SU-DHL-6 (cell line): Measurements from ENCODE around the gene ROS1.

ENCODE experiments used
- H2AFZ ChIP-seq: fragments of 200-600 bp; sonication (generic); 2 replicates; pipeline ENCODE4 v1.6.1; 2014; ENCODE audit warnings: low read depth, mild to moderate bottlenecking, moderate library complexity, mixed read lengths, antibody characterized with exemption, low read length; ENCODE audit not compliant: severe bottlenecking
- H3F3A ChIP-seq: fragments of 200-600 bp; shearing (Covaris generic); 2 replicates; pipeline ENCODE4 v1.6.0; 2016; ENCODE audit warnings: antibody characterized with exemption, mild to moderate bottlenecking; ENCODE audit not compliant: insufficient read depth
- H3K27ac ChIP-seq: fragments of 200-600 bp; sonication (generic); 2 replicates; pipeline ENCODE4 v1.5.1; 2016; ENCODE audit warnings: low read depth, mild to moderate bottlenecking, low read length, moderate library complexity, mixed read lengths
- H3K27me3 ChIP-seq: fragments of 200-600 bp; sonication (generic), shearing (Covaris generic); 2 replicates; pipeline ENCODE4 v1.6.0; 2014; ENCODE audit warnings: mild to moderate bottlenecking, low read length
- H3K36me3 ChIP-seq: fragments of 200-600 bp; sonication (generic); 2 replicates; pipeline ENCODE4 v1.6.1; 2014; ENCODE audit warnings: mild to moderate bottlenecking, low read length, mixed read lengths
- H3K4me2 ChIP-seq: fragments of 300-600, 200-600 bp; shearing (Covaris generic), sonication (generic); 2 replicates; pipeline ENCODE4 v1.6.0; 2014; ENCODE audit warnings: low read length, low read depth, mild to moderate bottlenecking; ENCODE audit not compliant: poor library complexity, severe bottlenecking
- H3K4me3 ChIP-seq: fragments of 200-600 bp; sonication (generic); 2 replicates; pipeline ENCODE4 v1.5.1; 2014; ENCODE audit warnings: antibody characterized with exemption, low read length, mild to moderate bottlenecking, mixed read lengths; ENCODE audit not compliant: insufficient read depth, poor library complexity, severe bottlenecking
- H3K79me2 ChIP-seq: fragments of 200-600 bp; sonication (generic); 2 replicates; pipeline ENCODE4 v1.6.1; 2014; ENCODE audit warnings: mild to moderate bottlenecking, low read length, moderate library complexity; ENCODE audit not compliant: insufficient read depth
- H3K9ac ChIP-seq: fragments of 200-600 bp; sonication (generic); 2 replicates; pipeline ENCODE4 v1.7.0; 2014; ENCODE audit warnings: mild to moderate bottlenecking, low read length
- H3K9me2 ChIP-seq: fragments of 200-600 bp; sonication (generic); replicated peaks from 2 replicates; pipeline ENCODE4 v1.6.1; 2014; ENCODE audit warnings: low read length; ENCODE audit not compliant: insufficient read depth
- H3K9me3 ChIP-seq: fragments of 200-600 bp; sonication (generic); 2 replicates; pipeline ENCODE4 v1.6.1; 2014; ENCODE audit warnings: low read length, mixed read lengths; ENCODE audit not compliant: insufficient read depth
- H4K20me1 ChIP-seq: fragments of 200-600 bp; sonication (generic); 2 replicates; pipeline ENCODE4 v1.6.1; 2014; ENCODE audit warnings: low read depth, mild to moderate bottlenecking, antibody characterized with exemption, low read length, moderate library complexity, mixed read lengths
- EZH2phosphoT487 ChIP-seq: fragments of 200-600 bp; sonication (generic), shearing (Covaris generic); conservative IDR thresholded peaks from 2 replicates; pipeline ENCODE4 v1.6.1; 2018; ENCODE audit warnings: mild to moderate bottlenecking, antibody characterized with exemption, low read length, moderate library complexity, mixed read lengths
- TF ChIP-seq, protein P1 (sequence below): fragments of 200-600 bp; sonication (generic); IDR thresholded peaks from one replicate; pipeline ENCODE4 v1.5.1; 2017; ENCODE audit warnings: antibody characterized with exemption, mild to moderate bottlenecking, low read length, moderate library complexity; ENCODE audit not compliant: insufficient read depth, poor library complexity, severe bottlenecking

Gene ROS1

DNA sequence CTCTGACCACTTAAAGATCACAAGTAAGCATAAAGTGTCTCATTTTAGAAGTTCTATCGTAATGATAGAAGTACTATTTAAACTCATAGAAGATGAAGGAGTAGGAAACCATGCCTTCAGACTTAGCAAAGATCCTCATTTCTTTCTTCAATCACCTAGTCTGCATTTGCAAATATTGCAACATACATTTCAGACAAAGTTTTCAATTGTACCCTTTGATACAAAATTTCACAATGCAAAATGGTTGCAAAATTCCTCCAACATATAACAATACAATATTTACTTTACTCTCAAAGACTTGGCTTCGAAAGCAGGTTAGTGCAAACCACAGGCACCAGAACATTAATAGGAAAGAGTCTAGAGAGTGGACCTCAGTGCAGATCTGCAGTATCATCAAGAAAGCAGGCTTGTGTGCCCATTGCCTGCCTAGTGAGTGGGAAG is 16.1 kb upstream of the ROS1 start:
- Histone ChIP-seq H3K9me3 (no peaks in the 10 kb centered on the region), H3K79me2 (no peaks in the 10 kb centered on the region), H3K4me2 (no peak overlapping the region), H3K27me3 (no peaks in the 10 kb centered on the region), H3K9me2 (no peaks in the 10 kb centered on the region), H3K9ac (no peak overlapping the region), H3K4me3 (no peak overlapping the region), H2AFZ (no peak overlapping the region), H4K20me1 (no peaks in the 10 kb centered on the region), H3F3A (no peaks in the 10 kb centered on the region), H3K27ac (no peak overlapping the region), H3K36me3 (no peaks in the 10 kb centered on the region)
- no peak for TF ChIP-seq EZH2phosphoT487
- TF ChIP-seq, protein P1, sequence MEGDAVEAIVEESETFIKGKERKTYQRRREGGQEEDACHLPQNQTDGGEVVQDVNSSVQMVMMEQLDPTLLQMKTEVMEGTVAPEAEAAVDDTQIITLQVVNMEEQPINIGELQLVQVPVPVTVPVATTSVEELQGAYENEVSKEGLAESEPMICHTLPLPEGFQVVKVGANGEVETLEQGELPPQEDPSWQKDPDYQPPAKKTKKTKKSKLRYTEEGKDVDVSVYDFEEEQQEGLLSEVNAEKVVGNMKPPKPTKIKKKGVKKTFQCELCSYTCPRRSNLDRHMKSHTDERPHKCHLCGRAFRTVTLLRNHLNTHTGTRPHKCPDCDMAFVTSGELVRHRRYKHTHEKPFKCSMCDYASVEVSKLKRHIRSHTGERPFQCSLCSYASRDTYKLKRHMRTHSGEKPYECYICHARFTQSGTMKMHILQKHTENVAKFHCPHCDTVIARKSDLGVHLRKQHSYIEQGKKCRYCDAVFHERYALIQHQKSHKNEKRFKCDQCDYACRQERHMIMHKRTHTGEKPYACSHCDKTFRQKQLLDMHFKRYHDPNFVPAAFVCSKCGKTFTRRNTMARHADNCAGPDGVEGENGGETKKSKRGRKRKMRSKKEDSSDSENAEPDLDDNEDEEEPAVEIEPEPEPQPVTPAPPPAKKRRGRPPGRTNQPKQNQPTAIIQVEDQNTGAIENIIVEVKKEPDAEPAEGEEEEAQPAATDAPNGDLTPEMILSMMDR, result no peak

- Histone ChIP-seq H3K79me2 (no peaks in the 10 kb centered on the region), H4K20me1 (no peaks in the 10 kb centered on the region), H3K27ac (no peak overlapping the region), H3K4me2 (no peak overlapping the region), H3K9me3 (no peaks in the 10 kb centered on the region), H3K4me3 (no peak overlapping the region), H3F3A (no peaks in the 10 kb centered on the region), H3K9ac (no peak overlapping the region), H3K27me3 (no peaks in the 10 kb centered on the region), H2AFZ (no peak overlapping the region), H3K36me3 (no peaks in the 10 kb centered on the region), H3K9me2 (no peaks in the 10 kb centered on the region)
- no peak for TF ChIP-seq EZH2phosphoT487
- TF ChIP-seq, protein P1, result no peak
These were observed 15.2 kb upstream of the ROS1 start for GRCh38 chr6:117440706-117441525.

DNA sequence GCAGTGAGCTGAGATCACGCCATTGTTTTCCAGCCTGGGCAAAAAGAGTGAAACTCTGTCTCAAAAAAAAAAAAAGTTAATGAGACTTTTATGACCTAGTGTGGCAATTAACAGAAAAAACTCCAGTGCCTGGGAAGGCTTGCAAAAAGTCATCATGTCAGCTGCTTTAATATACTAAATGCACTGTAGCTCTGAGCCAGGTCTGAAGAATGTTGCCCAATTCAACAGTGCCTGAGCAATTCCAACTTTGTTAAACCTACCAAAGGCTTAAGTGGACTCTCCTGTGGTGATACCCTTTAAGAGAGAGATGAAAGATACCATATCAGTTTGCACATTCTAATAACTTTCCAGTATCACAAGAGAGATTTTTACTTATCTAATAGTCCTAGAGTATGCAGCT is 6.5 kb upstream of the ROS1 start:
- no peaks in the 10 kb centered on the region for H3F3A ChIP-seq

More for the DNA sequence above, 6.5 kb upstream of the ROS1 start:
- Histone ChIP-seq H3K79me2 (no peaks in the 10 kb centered on the region), H3K4me2 (no peak overlapping the region), H3K9ac (no peak overlapping the region), H3K4me3 (no peak overlapping the region), H2AFZ (no peak overlapping the region), H4K20me1 (no peaks in the 10 kb centered on the region), H3K27me3 (no peaks in the 10 kb centered on the region; the same call in 1 of the 2 replicates), H3K27ac (no peak overlapping the region), H3K9me3 (no peaks in the 10 kb centered on the region), H3K9me2 (no peaks in the 10 kb centered on the region), H3K36me3 (no peaks in the 10 kb centered on the region)
- no peak for TF ChIP-seq EZH2phosphoT487
- TF ChIP-seq, protein P1, result no peak
